ENCODE measurements around the gene SBF2. TPM values are rescaled to one million over a fixed set of nuclear protein-coding genes. Genes with fewer than 3 reads are reported as not detected.

Gene SBF2
- 10 to 100 TPM; 67.5 to 92.9 (median 71.6) TPM for total RNA-seq

GRCh38 chr11:10293423-10294289 is at the start of gene SBF2:
Gene SBF2 (minus strand): TSS chr11:10294219. CDS start chr11:10294069, 150 bp downstream.
- peaks cover 5 to 26% of the 10 kb centered on the region in 2 donors for H3K4me1 ChIP-seq
- intact Hi-C loops (cut with DNase I) = no loop called here
- DNase-seq = peak; percentile 81 to 83

DNA sequence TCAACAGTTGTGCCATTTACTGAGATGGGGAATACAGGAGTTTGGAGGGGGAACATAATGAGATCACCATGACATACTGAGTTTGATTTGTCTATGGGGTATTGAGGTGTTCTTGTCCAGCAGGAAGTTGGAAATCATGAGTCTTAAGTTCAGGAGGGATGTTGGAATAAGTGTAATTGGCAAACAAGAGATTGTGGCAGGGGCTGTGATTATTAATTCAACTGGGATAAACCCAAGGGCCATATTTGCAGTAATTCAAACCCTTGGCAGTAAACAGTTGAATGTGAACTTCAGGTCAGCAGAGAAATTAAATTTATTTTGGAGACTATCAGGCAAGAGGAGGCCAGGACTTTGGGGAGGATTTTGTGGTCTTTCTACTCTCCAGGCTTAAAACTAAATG is 44.3 kb upstream of the SBF2 start:
- DNase-seq = no peak
- Histone ChIP-seq H3K27ac (no peak overlapping the region), H3K36me3 (no peaks in the 10 kb centered on the region), H3K4me1 (no peaks in the 10 kb centered on the region), H3K27me3 (no peaks in the 10 kb centered on the region), H3K9me3 (no peaks in the 10 kb centered on the region), H3K4me3 (replicated peaks in 1 of 3) (no peak overlapping the region)
- intact Hi-C loops (cut with DNase I) = no loop called here
- TF ChIP-seq, protein P1, sequence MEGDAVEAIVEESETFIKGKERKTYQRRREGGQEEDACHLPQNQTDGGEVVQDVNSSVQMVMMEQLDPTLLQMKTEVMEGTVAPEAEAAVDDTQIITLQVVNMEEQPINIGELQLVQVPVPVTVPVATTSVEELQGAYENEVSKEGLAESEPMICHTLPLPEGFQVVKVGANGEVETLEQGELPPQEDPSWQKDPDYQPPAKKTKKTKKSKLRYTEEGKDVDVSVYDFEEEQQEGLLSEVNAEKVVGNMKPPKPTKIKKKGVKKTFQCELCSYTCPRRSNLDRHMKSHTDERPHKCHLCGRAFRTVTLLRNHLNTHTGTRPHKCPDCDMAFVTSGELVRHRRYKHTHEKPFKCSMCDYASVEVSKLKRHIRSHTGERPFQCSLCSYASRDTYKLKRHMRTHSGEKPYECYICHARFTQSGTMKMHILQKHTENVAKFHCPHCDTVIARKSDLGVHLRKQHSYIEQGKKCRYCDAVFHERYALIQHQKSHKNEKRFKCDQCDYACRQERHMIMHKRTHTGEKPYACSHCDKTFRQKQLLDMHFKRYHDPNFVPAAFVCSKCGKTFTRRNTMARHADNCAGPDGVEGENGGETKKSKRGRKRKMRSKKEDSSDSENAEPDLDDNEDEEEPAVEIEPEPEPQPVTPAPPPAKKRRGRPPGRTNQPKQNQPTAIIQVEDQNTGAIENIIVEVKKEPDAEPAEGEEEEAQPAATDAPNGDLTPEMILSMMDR (IDR thresholded peaks at IDR 0.05) = no peak
- TF ChIP-seq POLR2A (IDR thresholded peaks at IDR 0.05) = no peak

More at GRCh38 chr11:10293423-10294289, at the start of gene SBF2:
- peak within 1 kb of the TSS; percentile 88 to 92 (median 89) for H3K4me3 ChIP-seq (replicated peaks in 1 of 3)
- TF ChIP-seq, protein P1 (IDR thresholded peaks at IDR 0.05) = no peak
- peak in 1 of 2 donors; percentile 53 for TF ChIP-seq POLR2A (IDR thresholded peaks at IDR 0.05)
- H3K27ac ChIP-seq = peak within 1 kb of the TSS; percentile 93 to 96 (median 93)
- no peaks in the 10 kb centered on the region for H3K36me3 ChIP-seq
- 0% methylated on average over 3 to 4 of the region's 81 CpGs for WGBS, 2 donors
- no peaks in the 10 kb centered on the region for H3K9me3 ChIP-seq
- H3K27me3 ChIP-seq = no peaks in the 10 kb centered on the region

- Histone ChIP-seq H3K27ac (no peak overlapping the region), H3K4me3 (replicated peaks in 1 of 3) (no peak overlapping the region), H3K9me3 (no peaks in the 10 kb centered on the region), H3K27me3 (no peaks in the 10 kb centered on the region), H3K36me3 (no peaks in the 10 kb centered on the region), H3K4me1 (peaks cover 8 to 9% of the 10 kb centered on the region in 2 donors)
- no peak for DNase-seq
- TF ChIP-seq, protein P1 (IDR thresholded peaks at IDR 0.05) = no peak
- no peak for TF ChIP-seq POLR2A (IDR thresholded peaks at IDR 0.05)
- intact Hi-C loops (cut with DNase I) = no loop called here
- WGBS, 2 donors = 72 to 73% methylated on average over 1 of the region's 1 CpG
These were observed 39.5 kb upstream of the SBF2 start for GRCh38 chr11:10333490-10333889.

DNA sequence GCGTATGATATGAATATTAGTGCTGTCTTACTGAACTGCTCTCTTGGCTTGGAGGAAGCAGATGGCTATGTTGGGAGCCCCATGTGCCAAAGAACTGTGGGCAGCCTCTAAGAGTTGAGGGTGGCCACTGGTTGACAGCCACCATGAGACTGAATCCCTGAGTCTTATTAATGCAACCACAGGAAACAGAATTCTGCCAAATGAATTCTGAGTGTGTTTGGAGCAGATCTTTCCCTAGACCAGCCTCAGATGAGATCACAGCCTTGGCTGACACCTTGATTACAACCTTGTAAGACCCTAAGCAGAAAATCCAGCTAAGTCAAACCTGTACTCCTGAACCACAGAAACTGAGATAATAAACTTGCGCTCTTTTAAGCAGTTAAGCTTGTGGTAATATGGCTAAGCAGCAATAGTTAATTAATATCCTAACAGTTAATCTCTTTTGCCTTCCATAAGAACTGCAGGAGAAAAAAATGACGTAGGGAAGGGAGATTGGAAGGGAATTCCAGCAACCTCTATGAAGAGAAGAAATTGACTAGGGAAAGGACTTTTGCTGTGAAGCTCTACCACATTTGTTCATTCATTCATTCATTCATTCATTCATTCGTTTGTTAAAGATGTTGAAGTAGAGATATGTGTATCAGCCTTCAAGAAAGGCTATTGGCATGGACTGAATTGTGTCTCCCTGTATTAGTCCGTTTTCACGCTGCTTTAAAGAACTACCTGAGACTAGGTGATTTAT is 37.7 kb upstream of the SBF2 start:
- no peaks in the 10 kb centered on the region for H3K27me3 ChIP-seq
- no peaks in the 10 kb centered on the region for H3K36me3 ChIP-seq
- peaks cover 18 to 26% of the 10 kb centered on the region in 2 donors for H3K4me1 ChIP-seq
- DNase-seq = no peak
- 87 to 90% methylated on average over 6 of the region's 6 CpGs for WGBS, 2 donors
- H3K27ac ChIP-seq = no peak overlapping the region
- no peaks in the 10 kb centered on the region for H3K9me3 ChIP-seq
- TF ChIP-seq, protein P1 (IDR thresholded peaks at IDR 0.05) = no peak
- TF ChIP-seq POLR2A (IDR thresholded peaks at IDR 0.05) = no peak
- no peak overlapping the region for H3K4me3 ChIP-seq (replicated peaks in 1 of 3)
- intact Hi-C loops (cut with DNase I) = no loop called here
